ENCODE measurements around the gene DPY19L1. TPM values are rescaled to one million over a fixed set of nuclear protein-coding genes. Genes with fewer than 3 reads are reported as not detected.
"Not testable (repeated sequence)": the region's sequence is repeated elsewhere in the genome, so short reads cannot be mapped to it uniquely, and the experiment has no call there.

DPY19L1 gene
- total RNA-seq, 2 donors from 2014 or later: 20.3 to 30.9 TPM

DNA sequence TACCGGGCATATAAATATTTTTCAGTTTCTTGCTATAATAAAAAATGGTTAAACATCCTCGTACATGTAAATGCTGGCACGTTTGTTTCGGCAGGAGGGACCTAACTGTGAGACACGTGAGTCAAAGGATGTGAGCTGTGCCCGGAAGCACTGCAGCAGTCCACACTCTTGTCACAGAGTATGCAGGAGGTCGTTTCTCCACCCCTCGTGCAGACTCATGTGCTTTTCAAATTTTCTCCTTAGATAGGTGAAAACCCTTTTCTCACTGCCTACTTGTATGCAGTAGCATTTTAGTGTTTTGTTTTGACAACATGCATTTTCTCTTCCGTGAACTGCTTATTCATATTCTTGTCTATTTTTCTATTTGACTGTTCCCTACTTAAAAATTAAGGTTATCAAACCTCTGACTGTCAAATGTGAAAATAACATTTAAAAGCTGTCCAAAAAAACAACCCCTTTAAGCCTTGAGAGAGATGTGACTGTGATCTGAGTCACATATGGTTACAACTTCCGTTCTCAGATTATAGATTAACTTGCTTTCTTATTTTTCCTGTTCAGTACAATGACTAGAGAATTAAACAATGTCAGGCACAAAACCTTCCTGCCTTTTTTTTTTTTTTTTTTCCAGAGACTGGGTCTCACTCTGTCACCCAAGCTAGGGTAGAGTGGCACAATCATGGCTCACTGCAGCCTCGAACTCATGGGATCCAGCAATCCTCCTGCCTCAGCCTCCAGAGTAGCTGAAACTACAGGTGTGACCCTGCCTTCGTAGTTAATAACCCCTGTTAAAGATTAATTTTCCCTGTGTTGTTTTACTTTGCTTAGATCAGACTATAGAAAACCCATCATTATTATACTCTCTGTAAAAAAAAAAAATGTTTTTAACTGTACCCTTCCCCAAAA lies 45.1 kb downstream of the DPY19L1 start:
- peaks cover 20 to 35% of the 10 kb centered on the region in 2 donors for H3K4me1 Mint-ChIP-seq (ENCODE audit: low read depth in 2 of 2)
- peak overlapping the region; percentile 79 to 82 for H3K27ac Mint-ChIP-seq
- H3K36me3 Mint-ChIP-seq: no peaks in the 10 kb centered on the region
- no peaks in the 10 kb centered on the region for H3K9me3 Mint-ChIP-seq
- peak; percentile 85 to 96 for ATAC-seq
- H3K4me3 Mint-ChIP-seq: peak overlapping the region; percentile 56
- no peaks in the 10 kb centered on the region for H3K27me3 Mint-ChIP-seq
- DNase-seq (ENCODE audit: low spot score): no peak

DNA sequence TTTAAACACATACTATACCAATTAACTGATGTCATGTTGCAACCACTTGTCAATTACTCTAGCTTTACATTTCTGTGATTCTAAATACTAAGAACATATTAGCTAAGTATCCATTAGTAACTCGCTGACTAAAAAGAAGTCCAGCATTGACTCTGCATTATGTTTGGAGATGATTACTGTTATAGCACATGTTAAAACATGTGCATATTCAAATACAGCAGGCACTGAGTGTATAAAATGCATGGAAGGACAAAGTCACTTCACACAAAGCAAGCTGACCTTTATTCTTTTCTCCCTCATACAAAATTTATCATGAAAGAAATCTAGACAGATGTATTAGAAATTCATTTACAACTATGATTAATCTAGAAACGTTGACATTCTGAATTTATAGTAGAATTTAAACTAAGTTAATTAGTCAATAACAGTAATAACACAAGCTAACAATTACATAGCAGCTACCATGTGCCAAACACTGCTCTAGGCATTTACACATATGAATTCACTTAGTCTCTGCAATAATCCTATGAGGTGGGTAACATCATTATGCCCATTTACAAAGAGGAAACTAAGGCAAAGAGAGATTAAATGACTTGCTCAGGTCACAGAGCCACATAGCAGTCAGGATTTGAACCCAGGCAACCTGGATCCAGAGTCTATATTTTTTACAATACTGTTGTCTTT lies 48.7 kb downstream of the DPY19L1 start:
- H3K27me3 Mint-ChIP-seq; H3K9me3 Mint-ChIP-seq; H3K36me3 Mint-ChIP-seq; H3K4me3 Mint-ChIP-seq; H3K27ac Mint-ChIP-seq; DNase-seq (ENCODE audit: low spot score); ATAC-seq: not testable (repeated sequence)
- H3K4me1 Mint-ChIP-seq (ENCODE audit: low read depth in 2 of 2): peaks cover 17 to 26% of the 10 kb centered on the region in 2 donors

DNA sequence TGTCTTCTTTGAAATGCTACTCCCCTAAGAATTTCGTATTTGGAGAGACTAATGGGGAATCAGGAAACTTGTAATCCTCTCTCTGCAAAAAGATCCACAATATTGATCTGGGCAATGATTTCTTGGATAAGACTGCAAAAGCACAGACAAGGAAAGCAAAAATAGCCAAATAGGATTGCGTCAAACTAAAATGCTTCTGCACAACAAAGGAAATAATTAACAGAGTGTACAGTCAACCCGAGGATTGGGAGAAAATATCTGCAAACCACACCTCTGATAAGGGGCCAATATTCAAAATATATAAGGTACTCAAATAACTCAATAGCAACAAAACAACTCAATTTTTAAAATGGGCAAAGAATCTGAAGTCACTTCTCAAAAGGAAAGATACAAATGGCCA lies 52.1 kb downstream of the DPY19L1 start:
- H3K9me3 Mint-ChIP-seq; H3K4me3 Mint-ChIP-seq; DNase-seq (ENCODE audit: low spot score); H3K27me3 Mint-ChIP-seq; H3K4me1 Mint-ChIP-seq (ENCODE audit: low read depth in 2 of 2); H3K27ac Mint-ChIP-seq; ATAC-seq; H3K36me3 Mint-ChIP-seq: not testable (repeated sequence)

DNA sequence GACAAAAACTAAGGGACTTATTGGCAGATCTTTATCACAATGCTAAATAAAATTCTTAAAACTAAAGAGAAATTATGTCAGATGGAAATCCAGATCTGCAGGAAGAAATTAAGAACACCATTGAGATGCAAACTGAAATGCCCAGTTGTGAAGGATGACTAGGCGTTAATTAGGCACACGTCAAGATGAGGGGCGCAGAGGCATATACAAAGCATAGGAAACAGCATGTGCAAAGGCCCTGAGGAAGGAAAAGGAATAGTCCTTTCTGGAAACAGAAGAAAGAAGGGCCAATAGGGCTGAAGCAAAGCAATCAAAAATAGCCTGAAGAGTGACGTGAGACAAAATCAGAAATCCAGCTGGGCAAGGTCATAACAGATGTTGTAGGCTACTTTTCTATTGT lies 53.1 kb downstream of the DPY19L1 start:
- H3K9me3 Mint-ChIP-seq; H3K27ac Mint-ChIP-seq; H3K27me3 Mint-ChIP-seq; ATAC-seq; H3K36me3 Mint-ChIP-seq; H3K4me3 Mint-ChIP-seq; DNase-seq (ENCODE audit: low spot score): not testable (repeated sequence)
- H3K4me1 Mint-ChIP-seq (ENCODE audit: low read depth in 2 of 2): peaks cover 8 to 17% of the 10 kb centered on the region in 2 donors

DNA sequence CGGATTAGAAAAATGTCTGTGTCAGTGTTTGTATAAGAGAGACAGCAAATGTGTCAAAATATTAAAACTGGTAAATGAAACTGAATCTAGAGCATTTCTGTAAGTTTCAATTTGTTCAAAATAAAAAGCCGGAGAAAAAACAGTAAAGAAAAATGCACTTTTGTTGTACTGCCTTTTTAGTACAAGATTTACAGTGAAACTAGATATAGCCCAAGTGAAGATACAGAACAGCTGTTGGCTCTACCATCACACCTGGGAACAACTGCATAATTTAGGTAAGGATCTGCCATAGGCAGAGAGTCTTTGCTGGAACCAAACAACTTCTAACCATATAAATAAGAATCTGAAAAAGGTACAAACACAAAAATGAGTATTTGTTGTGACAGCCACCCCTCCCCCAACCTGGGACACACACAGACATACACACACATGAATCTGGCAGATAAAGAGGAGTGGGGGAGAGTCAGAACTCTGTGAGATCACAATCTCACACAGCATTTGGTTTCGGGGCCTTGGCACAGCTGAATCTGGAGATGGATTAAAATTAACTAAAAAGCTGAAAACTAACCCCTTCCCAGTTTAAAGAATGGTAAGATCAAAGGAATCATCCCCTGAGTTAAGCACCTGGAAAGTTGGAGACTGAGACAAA lies 54.8 kb downstream of the DPY19L1 start:
- peaks cover 8 to 19% of the 10 kb centered on the region in 2 donors for H3K4me1 Mint-ChIP-seq (ENCODE audit: low read depth in 2 of 2)
- H3K36me3 Mint-ChIP-seq: peaks cover 4% of the 10 kb centered on the region
- no peak for DNase-seq (ENCODE audit: low spot score)
- H3K9me3 Mint-ChIP-seq: no peaks in the 10 kb centered on the region
- H3K27ac Mint-ChIP-seq: no peak overlapping the region
- H3K4me3 Mint-ChIP-seq: no peak overlapping the region
- no peak for ATAC-seq
- H3K27me3 Mint-ChIP-seq: no peaks in the 10 kb centered on the region

DNA sequence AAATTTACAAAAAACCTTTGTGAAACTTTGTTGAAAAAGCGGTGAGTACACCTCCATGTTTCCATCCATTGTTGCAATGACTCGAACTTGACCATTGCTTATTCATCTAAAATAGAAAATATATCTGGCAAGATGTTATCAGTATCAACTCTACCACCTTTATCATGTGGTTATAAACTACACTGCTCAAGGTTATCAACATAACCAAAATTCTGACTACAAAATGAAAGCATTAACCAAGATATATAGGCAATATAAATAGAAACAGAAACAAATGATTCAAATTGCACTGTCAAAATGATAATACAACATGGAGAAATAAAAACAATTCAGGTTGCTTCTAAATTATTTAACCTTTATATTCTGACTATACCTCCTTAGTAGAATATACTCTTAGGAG lies 58.2 kb downstream of the DPY19L1 start:
- H3K27me3 Mint-ChIP-seq; H3K9me3 Mint-ChIP-seq; H3K4me3 Mint-ChIP-seq; H3K27ac Mint-ChIP-seq; H3K36me3 Mint-ChIP-seq; ATAC-seq; DNase-seq (ENCODE audit: low spot score): not testable (repeated sequence)
- H3K4me1 Mint-ChIP-seq (ENCODE audit: low read depth in 2 of 2): peaks cover 4 to 28% of the 10 kb centered on the region in 2 donors

DNA sequence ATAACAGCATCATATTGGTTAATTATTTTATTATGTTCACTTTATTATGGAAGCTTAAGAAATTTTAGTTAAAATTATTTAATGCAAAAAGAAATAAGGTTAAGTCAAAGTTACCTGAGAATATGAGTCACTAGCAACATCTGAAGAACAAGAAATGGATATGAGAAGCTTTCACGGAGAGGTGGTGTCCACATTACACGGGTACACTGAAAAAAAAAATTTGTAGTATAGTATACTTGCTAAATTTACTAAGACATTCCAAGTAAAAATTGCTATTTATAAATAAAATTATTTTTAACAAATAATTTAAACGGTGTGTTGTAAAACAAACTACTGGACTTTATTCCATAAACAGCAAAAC lies 63.9 kb downstream of the DPY19L1 start:
- Mint-ChIP-seq H3K4me1 (ENCODE audit: low read depth in 2 of 2) (peaks cover 4 to 14% of the 10 kb centered on the region in 2 donors), H3K4me3 (no peak overlapping the region), H3K27me3 (no peaks in the 10 kb centered on the region), H3K36me3 (peaks cover 15% of the 10 kb centered on the region), H3K9me3 (no peaks in the 10 kb centered on the region), H3K27ac (no peak overlapping the region)
- no peak for DNase-seq (ENCODE audit: low spot score)
- no peak for ATAC-seq

DNA sequence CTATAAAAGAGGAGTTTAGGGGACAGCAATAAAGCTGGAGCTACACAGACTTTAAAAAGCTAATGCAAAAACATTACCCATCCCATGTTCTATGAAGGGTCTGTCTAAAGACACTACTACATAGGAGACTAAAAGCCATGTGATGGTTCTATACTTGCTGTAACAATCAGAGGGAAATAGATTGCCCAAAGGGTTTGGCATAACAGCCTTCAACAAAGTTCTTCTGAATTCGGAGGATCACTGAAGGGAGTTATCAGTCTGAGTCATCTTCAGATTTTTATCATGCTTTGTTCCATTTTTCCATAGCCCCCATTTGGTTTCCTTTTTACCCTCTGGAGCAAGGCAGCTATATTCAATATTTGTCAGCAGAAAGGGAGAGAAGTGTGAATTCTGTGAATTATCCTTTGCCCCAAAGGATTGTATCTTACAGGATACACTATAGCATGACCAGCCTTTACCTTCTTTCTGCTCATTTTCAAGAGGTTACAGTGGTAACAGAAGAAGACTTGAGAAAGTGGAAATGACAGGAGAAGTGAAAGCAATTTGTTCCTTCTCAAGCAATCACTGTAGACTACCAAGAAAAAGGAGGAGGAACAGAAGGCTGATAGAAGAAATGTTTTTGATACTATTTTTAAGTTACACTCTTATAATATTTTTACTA lies 64.4 kb downstream of the DPY19L1 start:
- not testable (repeated sequence) for H3K27ac Mint-ChIP-seq; ATAC-seq; H3K4me3 Mint-ChIP-seq; H3K27me3 Mint-ChIP-seq; DNase-seq (ENCODE audit: low spot score); H3K9me3 Mint-ChIP-seq
- peaks cover 4 to 14% of the 10 kb centered on the region in 2 donors for H3K4me1 Mint-ChIP-seq (ENCODE audit: low read depth in 2 of 2)
- H3K36me3 Mint-ChIP-seq: peaks cover 15% of the 10 kb centered on the region

DNA sequence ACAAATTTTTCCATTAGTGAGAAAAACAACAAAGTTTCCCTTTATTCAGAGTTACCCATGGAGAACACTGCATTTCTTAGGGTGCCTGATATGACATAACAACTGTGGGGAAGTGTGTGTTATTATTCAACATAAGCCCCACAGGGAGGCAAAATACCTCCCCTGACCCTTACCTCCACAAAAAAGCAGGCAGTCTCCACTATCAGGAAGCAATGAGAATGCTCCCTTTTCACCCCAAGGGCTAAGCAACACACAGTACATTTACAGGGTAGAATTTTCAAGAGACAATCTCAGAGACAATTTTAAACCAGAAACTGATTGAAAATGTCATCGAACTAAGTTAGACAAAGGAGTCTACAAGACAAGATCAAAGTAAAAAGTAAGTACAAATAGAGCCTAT lies 69.5 kb downstream of the DPY19L1 start:
- H3K9me3 Mint-ChIP-seq; ATAC-seq; H3K27ac Mint-ChIP-seq; DNase-seq (ENCODE audit: low spot score); H3K4me3 Mint-ChIP-seq; H3K4me1 Mint-ChIP-seq (ENCODE audit: low read depth in 2 of 2); H3K27me3 Mint-ChIP-seq: not testable (repeated sequence)
- H3K36me3 Mint-ChIP-seq: peaks cover 20% of the 10 kb centered on the region

DNA sequence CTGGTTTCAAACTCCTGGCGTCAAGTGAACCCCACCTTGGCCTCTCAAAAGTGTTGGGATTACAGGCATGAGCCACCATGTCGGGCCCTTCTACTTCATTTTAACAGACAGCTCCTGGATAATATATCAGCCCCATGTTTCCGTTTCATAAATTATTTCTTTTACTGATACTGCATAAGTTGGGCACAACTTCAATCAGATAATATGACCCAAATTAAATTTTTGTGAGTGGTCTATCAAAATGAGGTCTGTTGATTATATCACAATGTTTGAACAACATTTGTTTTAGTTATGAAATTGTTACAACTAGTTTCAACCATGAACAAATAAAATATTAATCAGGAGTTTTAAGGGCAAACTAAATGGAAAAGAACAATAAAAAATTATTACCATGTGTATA lies 70.8 kb downstream of the DPY19L1 start:
- not testable (repeated sequence) for H3K27me3 Mint-ChIP-seq; ATAC-seq; H3K4me1 Mint-ChIP-seq (ENCODE audit: low read depth in 2 of 2); H3K9me3 Mint-ChIP-seq; H3K4me3 Mint-ChIP-seq; H3K27ac Mint-ChIP-seq; DNase-seq (ENCODE audit: low spot score)
- H3K36me3 Mint-ChIP-seq: peaks cover 13% of the 10 kb centered on the region

DNA sequence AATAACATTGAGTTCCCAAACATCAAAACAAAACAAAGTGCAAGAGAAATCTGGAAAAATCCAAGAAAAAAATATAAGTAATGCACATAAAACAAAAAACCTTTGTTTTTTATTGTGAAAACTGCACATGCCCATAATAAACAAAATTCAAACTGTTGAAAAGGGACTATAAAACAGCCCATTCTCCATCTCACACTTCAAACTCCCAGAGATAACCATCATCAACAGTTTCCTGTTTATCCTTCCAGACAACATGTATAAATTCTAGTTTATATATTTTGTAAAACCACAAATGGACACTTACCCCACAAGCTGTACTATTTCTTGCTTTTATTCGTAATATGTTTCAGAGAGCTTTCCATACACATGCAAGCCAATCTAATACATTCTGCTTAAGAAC lies 79.3 kb downstream of the DPY19L1 start:
- Mint-ChIP-seq H3K36me3 (peaks cover 24% of the 10 kb centered on the region), H3K4me3 (no peak overlapping the region), H3K9me3 (no peaks in the 10 kb centered on the region), H3K27ac (no peak overlapping the region), H3K4me1 (ENCODE audit: low read depth in 2 of 2) (no peaks in the 10 kb centered on the region), H3K27me3 (no peaks in the 10 kb centered on the region)
- DNase-seq (ENCODE audit: low spot score): no peak
- no peak for ATAC-seq

DNA sequence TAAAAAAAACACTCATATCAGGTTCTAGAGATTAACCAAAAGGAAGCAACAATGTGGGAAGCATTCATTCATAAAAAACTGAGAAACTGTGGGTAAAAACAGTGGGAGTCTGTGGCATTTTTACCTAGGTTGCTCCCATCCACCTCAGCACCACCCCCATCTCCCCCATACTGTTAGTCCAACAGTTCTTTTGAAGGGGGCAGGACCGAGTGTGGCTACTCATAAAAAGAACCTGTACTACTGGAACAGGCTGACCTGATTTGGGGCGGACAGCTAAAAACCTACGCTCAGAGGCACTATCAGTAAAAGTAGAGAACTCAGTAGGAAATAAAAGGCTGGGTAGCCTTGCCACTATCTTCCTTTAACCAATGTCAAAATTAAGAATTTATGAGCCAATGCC lies 84.5 kb downstream of the DPY19L1 start:
- ATAC-seq: no peak
- Mint-ChIP-seq H3K4me3 (no peak overlapping the region), H3K9me3 (no peaks in the 10 kb centered on the region), H3K27ac (no peak overlapping the region), H3K27me3 (no peaks in the 10 kb centered on the region), H3K36me3 (peaks cover 12% of the 10 kb centered on the region), H3K4me1 (ENCODE audit: low read depth in 2 of 2) (no peaks in the 10 kb centered on the region)
- no peak for DNase-seq (ENCODE audit: low spot score)

DNA sequence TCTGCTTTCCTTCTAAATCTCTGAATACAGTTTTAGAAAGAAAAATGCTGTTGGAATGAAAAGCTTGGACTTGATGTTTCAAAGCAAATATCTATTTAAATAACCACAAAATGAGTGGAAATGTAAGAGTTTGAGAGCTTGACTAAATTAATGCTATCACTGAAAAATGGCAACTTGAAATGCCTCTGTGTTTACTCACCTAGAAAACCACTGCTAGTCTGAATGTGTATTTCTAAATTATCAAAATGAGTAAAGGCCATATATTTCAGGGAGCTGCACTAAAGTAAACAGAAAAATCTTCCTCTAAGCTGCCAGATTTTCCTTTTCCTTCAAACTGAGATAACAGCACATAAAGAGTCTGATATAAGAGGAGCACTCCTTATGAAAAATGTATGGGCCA lies 87.9 kb downstream of the DPY19L1 start:
- ATAC-seq (no peak), DNase-seq (ENCODE audit: low spot score) (no peak)
- no peaks in the 10 kb centered on the region for H3K4me1 Mint-ChIP-seq (ENCODE audit: low read depth in 2 of 2)
- no peaks in the 10 kb centered on the region for H3K9me3 Mint-ChIP-seq
- no peak overlapping the region for H3K27ac Mint-ChIP-seq
- H3K27me3 Mint-ChIP-seq: no peaks in the 10 kb centered on the region
- peaks cover 9% of the 10 kb centered on the region for H3K36me3 Mint-ChIP-seq
- H3K4me3 Mint-ChIP-seq: no peak overlapping the region
